SU-DHL-6 (cell line): ENCODE data around the gene NPTXR.

Experiments used
- EZH2phosphoT487 ChIP-seq: fragments of 200-600 bp; sonication (generic), shearing (Covaris generic); conservative IDR thresholded peaks from 2 replicates; pipeline ENCODE4 v1.6.1; 2018; ENCODE audit warnings: mild to moderate bottlenecking, antibody characterized with exemption, low read length, moderate library complexity, mixed read lengths
- TF ChIP-seq, protein P1 (sequence below): fragments of 200-600 bp; sonication (generic); IDR thresholded peaks from one replicate; pipeline ENCODE4 v1.5.1; 2017; ENCODE audit warnings: antibody characterized with exemption, mild to moderate bottlenecking, low read length, moderate library complexity; ENCODE audit not compliant: insufficient read depth, poor library complexity, severe bottlenecking

DNA sequence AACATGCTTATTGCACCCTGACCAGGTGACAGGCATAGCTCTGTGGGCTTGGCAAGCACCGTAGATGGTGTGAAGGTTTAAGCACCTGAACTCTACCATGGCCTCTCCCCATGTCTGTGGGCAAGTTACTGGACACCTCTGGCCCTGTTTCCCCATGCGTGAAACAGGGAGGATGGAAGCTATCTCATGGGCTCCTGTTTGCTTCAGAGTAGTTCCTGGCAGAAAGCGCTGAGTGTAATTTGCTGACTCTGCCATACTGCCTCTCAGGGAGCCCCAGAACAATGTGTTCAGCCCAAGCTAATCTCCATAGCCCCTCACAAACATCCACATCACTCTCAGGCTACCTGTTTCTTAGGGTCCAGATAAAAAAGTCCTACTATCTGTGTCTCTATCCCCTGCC, 25.8 kb upstream of the NPTXR start:
- TF ChIP-seq, protein P1, sequence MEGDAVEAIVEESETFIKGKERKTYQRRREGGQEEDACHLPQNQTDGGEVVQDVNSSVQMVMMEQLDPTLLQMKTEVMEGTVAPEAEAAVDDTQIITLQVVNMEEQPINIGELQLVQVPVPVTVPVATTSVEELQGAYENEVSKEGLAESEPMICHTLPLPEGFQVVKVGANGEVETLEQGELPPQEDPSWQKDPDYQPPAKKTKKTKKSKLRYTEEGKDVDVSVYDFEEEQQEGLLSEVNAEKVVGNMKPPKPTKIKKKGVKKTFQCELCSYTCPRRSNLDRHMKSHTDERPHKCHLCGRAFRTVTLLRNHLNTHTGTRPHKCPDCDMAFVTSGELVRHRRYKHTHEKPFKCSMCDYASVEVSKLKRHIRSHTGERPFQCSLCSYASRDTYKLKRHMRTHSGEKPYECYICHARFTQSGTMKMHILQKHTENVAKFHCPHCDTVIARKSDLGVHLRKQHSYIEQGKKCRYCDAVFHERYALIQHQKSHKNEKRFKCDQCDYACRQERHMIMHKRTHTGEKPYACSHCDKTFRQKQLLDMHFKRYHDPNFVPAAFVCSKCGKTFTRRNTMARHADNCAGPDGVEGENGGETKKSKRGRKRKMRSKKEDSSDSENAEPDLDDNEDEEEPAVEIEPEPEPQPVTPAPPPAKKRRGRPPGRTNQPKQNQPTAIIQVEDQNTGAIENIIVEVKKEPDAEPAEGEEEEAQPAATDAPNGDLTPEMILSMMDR, result no peak
- no peak for TF ChIP-seq EZH2phosphoT487
